Putamen (tissue), 1 donor: ENCODE data around the gene GPR149.
"Not testable (repeated sequence)": the region's sequence is repeated elsewhere in the genome, so short reads cannot be mapped to it uniquely, and the experiment has no call there.

ENCODE experiments used
- DNase-seq: peaks from one replicate; pipeline ENCODE4 v3.0.0-alpha.2; 2016; ENCODE audit warnings: low spot score

Gene GPR149, protein sequence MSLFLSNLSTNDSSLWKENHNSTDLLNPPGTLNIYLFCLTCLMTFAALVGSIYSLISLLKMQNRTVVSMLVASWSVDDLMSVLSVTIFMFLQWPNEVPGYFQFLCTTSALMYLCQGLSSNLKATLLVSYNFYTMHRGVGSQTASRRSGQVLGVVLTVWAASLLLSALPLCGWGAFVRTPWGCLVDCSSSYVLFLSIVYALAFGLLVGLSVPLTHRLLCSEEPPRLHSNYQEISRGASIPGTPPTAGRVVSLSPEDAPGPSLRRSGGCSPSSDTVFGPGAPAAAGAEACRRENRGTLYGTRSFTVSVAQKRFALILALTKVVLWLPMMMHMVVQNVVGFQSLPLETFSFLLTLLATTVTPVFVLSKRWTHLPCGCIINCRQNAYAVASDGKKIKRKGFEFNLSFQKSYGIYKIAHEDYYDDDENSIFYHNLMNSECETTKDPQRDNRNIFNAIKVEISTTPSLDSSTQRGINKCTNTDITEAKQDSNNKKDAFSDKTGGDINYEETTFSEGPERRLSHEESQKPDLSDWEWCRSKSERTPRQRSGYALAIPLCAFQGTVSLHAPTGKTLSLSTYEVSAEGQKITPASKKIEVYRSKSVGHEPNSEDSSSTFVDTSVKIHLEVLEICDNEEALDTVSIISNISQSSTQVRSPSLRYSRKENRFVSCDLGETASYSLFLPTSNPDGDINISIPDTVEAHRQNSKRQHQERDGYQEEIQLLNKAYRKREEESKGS

DNA sequence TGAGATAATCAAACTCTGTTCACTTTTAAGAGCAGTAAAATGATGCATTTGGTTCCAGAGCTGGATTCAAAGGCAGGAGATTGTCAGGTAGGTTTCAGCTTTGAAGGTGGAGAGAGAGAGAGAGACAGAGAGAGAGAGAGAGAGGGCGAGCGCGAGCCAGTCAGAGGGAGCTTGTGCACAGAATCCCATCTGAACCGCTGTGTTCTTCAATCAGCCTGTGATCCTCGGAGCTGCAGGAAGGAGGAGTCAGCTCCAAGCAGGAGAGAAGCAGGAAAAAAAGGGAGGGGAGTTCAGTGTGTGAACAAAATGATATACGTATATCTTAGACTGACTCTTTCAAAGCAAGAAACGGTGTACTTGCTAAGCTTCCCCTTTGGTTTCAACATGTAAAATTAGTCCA is at the start of gene GPR149:
Gene GPR149 (minus strand): TSS at position 177 of the 400 bp plus-strand sequence. CDS start 575 bp downstream, outside the sequence.
- peak; percentile 78 for DNase-seq

- no peak for DNase-seq
Observed at GRCh38 chr3:154473769-154474168, 43.8 kb upstream of the GPR149 start.

- no peak for DNase-seq
Observed at GRCh38 chr3:154469585-154469984, 39.6 kb upstream of the GPR149 start.

GRCh38 chr3:154464440-154465190 is 34.6 kb upstream of the GPR149 start:
- no peak for DNase-seq

DNA sequence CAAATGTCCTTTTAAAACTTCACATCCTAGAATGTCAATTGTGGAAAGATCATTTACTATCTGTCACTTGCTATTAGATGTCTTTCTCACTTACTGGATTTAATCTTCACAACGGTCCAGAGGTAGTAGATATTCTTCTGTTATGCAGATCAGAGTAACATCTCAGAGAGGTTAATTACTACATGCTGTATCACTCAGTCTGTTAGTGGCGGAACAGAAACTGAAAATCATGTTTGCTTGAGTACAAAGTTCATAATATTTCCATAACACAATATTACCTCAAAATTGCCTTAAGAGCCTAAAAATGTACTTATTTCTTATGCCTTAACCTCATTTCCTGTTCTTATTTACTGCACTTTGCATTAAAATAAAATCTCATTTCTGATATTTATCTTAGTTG is 28.6 kb upstream of the GPR149 start:
- DNase-seq: no peak

DNA sequence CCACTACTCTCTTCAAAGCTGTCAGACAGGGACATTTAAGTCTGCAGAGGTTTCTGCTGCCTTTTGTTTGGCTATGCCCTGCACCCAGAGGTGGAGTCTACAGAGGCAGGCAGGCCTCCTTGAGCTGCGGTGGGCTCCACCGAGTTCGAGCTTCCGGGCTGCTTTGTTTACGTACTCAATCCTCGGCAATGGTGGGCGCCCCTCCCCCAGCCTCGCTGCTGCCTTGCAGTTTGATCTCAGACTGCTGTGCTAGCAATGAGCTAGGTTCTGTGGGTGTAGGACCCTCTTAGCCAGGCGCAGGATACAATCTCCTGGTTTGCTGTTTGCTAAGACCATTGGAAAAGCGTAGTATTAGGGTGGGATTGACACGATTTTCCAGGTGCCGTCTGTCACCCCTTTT is 9.1 kb upstream of the GPR149 start:
- not testable (repeated sequence) for DNase-seq

- no peak for DNase-seq
Observed at GRCh38 chr3:154431043-154431442, 1.1 kb upstream of the GPR149 start.

GRCh38 chr3:154428286-154429206 is 1.4 kb downstream of the GPR149 start:
- DNase-seq: no peak

DNA sequence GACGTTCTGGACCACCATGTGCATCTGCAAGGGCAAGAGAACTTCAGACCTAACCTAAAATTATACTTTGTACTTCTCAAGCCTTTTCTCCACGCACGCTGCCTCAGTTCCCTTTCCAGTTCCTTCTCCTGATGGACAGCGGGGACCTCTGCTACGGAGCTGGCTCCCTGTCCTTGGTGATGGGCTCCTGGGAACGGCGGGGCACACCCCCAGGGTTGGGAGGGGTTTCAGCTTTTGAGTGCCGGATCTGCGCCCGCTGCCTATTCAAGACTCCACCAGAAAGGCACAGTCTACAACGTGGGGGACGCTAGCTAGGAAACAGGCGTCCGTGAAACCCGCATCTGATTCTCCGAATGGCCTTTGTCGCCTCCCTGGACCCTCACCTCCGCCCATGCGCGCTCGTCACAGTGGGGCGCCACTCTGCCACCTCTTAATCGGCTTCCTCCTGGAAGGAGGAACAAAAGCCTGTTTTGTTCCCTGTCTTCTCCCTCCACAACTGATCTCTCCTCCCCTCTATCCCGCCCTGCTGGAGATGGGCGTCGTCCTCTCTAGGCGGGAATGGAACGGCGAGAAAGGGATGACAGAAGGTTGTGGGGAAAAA is 2.2 kb downstream of the GPR149 start:
- no peak for DNase-seq

- DNase-seq: no peak
Observed at GRCh38 chr3:154422694-154423093, 7.3 kb downstream of the GPR149 start.

DNA sequence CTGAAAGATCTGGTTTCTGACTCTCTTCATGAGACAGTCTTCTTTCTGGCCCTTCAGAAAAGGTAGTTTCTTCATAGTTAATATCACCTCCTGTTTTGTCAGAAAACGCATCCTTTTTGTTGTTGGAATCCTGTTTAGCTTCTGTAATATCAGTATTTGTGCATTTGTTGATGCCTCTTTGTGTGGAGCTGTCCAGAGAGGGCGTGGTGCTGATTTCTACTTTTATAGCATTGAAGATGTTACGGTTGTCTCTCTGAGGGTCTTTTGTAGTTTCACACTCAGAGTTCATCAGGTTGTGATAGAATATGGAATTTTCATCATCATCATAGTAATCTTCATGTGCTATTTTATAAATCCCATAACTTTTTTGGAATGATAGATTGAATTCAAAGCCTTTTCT is 8.9 kb downstream of the GPR149 start:
- no peak for DNase-seq

GRCh38 chr3:154398084-154398967 is 31.7 kb downstream of the GPR149 start:
- DNase-seq: no peak

GRCh38 chr3:154389861-154390260 is 40.1 kb downstream of the GPR149 start:
- no peak for DNase-seq

DNA sequence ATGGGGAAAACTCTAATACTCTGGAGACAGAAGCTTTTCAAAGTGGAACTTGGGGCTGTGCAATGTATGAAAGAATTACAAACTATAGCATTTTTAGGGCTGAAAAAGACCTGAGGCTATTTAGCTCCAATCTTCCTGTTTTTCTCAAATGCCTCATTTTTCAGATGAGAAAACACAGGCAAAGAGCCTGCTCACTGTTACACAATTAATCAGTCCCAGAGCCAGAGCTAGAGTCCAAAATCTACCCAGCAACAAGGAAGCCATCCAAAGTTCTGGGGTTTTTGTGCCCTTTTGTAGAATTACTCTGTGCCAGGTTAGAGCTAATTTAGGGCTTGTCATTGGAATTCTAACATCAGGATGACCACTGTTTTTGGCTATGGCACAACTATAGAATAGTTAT is 45.5 kb downstream of the GPR149 start:
- DNase-seq: no peak

DNA sequence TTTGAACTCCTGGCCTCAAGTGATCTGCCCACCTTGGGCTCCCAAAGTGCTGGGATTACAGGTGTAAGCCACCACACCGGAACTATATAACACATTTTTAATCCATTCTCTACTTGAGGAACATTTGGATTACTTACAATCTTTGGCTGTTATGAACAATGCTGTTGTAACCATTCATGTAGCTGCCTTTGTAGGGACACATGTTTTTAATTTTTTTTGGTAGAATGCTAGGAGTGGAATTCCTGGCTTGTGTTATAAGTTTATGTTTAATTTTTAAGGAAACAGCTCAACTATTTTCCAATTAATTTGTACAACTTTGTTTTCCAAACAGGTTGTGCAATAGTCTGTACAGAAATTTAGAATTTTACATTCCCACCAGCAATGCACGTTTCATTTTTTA is 51.7 kb downstream of the GPR149 start:
- no peak for DNase-seq

DNA sequence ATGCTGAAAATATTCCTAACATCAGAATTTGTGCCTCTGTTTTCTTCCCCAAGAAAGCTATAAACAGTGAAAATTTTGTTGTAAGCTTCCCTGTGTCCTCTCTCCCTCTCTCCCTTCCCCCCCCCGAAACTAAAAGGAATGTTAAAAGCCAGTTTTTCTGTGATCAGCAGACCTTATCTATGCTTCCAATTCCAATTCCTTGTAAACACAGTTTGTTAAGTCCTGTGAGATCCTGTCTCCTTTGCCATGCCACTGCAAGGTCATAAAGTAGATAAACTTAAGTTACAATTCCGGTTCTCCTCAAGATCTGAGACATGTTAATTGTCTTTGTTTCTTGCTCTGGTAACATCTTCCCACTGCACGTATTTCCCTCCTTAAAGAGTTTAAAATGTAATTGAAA is 62.8 kb downstream of the GPR149 start:
- DNase-seq: no peak

DNA sequence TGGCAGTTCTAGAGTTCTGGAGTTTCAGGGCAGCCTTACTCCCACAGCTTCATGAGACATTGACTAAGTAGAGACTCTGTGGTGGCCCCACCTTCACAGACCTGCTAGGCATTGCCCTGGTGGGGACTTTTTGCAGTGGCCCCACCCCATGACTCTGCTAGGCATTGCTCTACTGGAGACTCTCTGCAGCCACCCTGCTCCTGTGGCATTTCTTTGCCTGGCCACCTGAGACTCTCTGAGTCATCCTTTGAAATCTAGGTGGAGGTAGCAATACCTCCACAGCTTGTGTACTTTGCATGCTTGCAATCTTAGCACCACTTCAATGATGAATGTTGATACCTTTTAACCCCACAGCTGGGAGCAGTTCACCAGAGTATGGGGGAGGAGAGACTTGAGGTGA is 65.1 kb downstream of the GPR149 start:
- DNase-seq: no peak

DNA sequence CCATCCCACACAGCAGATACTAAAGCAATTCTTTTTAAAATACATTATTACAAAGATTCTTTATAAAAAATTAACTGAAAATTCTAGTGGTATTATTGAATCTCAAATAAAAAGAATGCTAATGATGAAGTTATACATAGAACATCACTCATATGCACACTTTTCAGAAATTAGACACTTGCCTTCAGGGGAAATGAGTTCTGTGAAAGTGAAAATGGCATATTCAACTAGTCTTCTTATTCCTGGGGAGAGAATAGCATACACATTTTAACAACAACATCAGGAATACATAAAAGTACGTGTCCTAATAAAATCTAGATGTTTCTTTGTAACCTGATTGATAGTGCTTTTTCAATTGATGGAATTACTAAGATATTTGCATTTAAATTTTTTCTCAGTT is 68.9 kb downstream of the GPR149 start:
- DNase-seq: no peak

- no peak for DNase-seq
Observed at GRCh38 chr3:154356009-154356408, 74.0 kb downstream of the GPR149 start.

GRCh38 chr3:154349223-154349622 is 80.8 kb downstream of the GPR149 start:
- DNase-seq: no peak
